Right lobe of liver (tissue), 4 donors: ENCODE results near the gene TBRG4.

Experiments
- POLR2A ChIP-seq: fragments of 450-650 bp; IDR thresholded peaks from one replicate; pipeline ENCODE4 v1.6.1; 2017; ENCODE audit warnings: antibody characterized with exemption, mild to moderate bottlenecking
- TF ChIP-seq, protein P1 (sequence below), 4 donors: fragments of 200-600 bp in 3 of 4; fragments of 450-650 bp in 1 of 4; IDR thresholded peaks; one replicate each; pipeline versions ENCODE4 v1.5.1 to v1.8.0; 2016 to 2022; ENCODE audit warnings: antibody characterized with exemption in 4 of 4, mild to moderate bottlenecking in 2 of 4
- donor health status: DM: no; HTN: no; CAD: no.
- donor health status: DM: no; HTN: no; CAD: no.
- donor health status: DM: no; HTN: yes; CAD: no.

GRCh38 chr7:45148653-45148973 is 37.1 kb upstream of the TBRG4 start:
- TF ChIP-seq, protein P1, sequence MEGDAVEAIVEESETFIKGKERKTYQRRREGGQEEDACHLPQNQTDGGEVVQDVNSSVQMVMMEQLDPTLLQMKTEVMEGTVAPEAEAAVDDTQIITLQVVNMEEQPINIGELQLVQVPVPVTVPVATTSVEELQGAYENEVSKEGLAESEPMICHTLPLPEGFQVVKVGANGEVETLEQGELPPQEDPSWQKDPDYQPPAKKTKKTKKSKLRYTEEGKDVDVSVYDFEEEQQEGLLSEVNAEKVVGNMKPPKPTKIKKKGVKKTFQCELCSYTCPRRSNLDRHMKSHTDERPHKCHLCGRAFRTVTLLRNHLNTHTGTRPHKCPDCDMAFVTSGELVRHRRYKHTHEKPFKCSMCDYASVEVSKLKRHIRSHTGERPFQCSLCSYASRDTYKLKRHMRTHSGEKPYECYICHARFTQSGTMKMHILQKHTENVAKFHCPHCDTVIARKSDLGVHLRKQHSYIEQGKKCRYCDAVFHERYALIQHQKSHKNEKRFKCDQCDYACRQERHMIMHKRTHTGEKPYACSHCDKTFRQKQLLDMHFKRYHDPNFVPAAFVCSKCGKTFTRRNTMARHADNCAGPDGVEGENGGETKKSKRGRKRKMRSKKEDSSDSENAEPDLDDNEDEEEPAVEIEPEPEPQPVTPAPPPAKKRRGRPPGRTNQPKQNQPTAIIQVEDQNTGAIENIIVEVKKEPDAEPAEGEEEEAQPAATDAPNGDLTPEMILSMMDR (IDR thresholded peaks at IDR 0.05): no peak
- no peak for TF ChIP-seq POLR2A
